ENCODE measurements around the gene MEF2C. TPM values are rescaled to one million over a fixed set of nuclear protein-coding genes. Genes with fewer than 3 reads are reported as not detected.
"Not testable (repeated sequence)": the region's sequence is repeated elsewhere in the genome, so short reads cannot be mapped to it uniquely, and the experiment has no call there.

The MEF2C gene
- total RNA-seq, 1 donor from 2014 or later = 0.26 TPM

GRCh38 chr5:88901077-88901476, 18.1 kb upstream of the MEF2C start:
- not testable (repeated sequence) for H3K27me3 ChIP-seq; H3K36me3 Mint-ChIP-seq; H3F3A ChIP-seq (ENCODE audit: low read depth); H3K9ac ChIP-seq; H3K4me3 ChIP-seq; H3K4me2 ChIP-seq; H3K36me3 ChIP-seq; H3K4me1 Mint-ChIP-seq; H3K27me3 Mint-ChIP-seq (ENCODE audit: insufficient read depth, low read depth); H4K20me1 ChIP-seq (ENCODE audit: low read depth); H3K27ac Mint-ChIP-seq; H2AFZ ChIP-seq (replicated peaks); H3K27ac ChIP-seq; DNase-seq (ENCODE audit: low spot score); H3K9me3 Mint-ChIP-seq; H3K9me3 ChIP-seq (ENCODE audit: low read depth); H3K4me3 Mint-ChIP-seq; H3K79me2 ChIP-seq (ENCODE audit: low read depth)
- H3K4me1 ChIP-seq = peaks cover 13% of the 10 kb centered on the region

DNA sequence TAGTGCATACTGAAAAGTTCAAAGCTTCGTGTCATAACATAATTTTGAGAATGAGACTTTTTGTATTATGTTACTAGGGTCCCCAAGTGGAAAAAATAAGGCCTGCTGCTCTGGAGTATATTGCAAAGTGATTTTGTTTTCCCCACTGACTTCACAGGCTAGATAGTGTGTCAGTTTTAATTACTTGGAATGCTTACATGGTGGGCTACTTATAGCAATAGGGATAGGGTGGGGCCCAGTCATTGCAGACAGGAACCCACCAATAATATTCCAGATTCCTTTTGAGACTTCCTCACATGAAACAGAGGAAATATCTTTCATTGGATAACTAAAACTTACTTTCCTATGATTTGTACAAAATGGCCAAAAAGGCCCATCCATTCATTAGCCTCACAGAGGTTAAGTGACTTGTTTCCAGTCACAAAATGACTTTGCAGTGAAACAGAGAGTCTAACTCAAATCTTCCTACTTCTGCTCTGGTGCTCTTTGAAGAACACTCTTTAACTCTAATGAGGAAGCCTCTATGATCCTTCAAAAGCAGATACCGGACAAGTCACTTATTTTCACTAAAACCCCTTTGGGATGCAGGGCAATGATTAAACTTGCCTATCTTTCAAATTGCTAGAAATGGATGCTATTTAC, 16.2 kb upstream of the MEF2C start:
- Histone ChIP-seq H3K4me1 (peaks cover 13% of the 10 kb centered on the region), H2AFZ (replicated peaks) (no peak overlapping the region), H3K4me2 (no peak overlapping the region), H4K20me1 (ENCODE audit: low read depth) (no peaks in the 10 kb centered on the region), H3K27ac (no peak overlapping the region), H3K27me3 (no peaks in the 10 kb centered on the region), H3K9ac (no peak overlapping the region), H3K4me3 (no peak overlapping the region), H3K79me2 (ENCODE audit: low read depth) (no peaks in the 10 kb centered on the region), H3K9me3 (ENCODE audit: low read depth) (no peaks in the 10 kb centered on the region), H3F3A (ENCODE audit: low read depth) (no peaks in the 10 kb centered on the region), H3K36me3 (no peaks in the 10 kb centered on the region)
- Mint-ChIP-seq H3K27ac (no peak overlapping the region), H3K27me3 (ENCODE audit: insufficient read depth, low read depth) (no peaks in the 10 kb centered on the region), H3K4me3 (no peak overlapping the region), H3K4me1 (peaks cover 3% of the 10 kb centered on the region), H3K9me3 (no peaks in the 10 kb centered on the region), H3K36me3 (no peaks in the 10 kb centered on the region)
- TF ChIP-seq EZH2 (IDR thresholded peaks at IDR 0.05) = no peak
- no peak for TF ChIP-seq EZH2phosphoT487 (IDR thresholded peaks at IDR 0.05)
- TF ChIP-seq, protein P1, sequence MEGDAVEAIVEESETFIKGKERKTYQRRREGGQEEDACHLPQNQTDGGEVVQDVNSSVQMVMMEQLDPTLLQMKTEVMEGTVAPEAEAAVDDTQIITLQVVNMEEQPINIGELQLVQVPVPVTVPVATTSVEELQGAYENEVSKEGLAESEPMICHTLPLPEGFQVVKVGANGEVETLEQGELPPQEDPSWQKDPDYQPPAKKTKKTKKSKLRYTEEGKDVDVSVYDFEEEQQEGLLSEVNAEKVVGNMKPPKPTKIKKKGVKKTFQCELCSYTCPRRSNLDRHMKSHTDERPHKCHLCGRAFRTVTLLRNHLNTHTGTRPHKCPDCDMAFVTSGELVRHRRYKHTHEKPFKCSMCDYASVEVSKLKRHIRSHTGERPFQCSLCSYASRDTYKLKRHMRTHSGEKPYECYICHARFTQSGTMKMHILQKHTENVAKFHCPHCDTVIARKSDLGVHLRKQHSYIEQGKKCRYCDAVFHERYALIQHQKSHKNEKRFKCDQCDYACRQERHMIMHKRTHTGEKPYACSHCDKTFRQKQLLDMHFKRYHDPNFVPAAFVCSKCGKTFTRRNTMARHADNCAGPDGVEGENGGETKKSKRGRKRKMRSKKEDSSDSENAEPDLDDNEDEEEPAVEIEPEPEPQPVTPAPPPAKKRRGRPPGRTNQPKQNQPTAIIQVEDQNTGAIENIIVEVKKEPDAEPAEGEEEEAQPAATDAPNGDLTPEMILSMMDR (IDR thresholded peaks at IDR 0.05) = no peak
- DNase-seq (ENCODE audit: low spot score) = no peak

DNA sequence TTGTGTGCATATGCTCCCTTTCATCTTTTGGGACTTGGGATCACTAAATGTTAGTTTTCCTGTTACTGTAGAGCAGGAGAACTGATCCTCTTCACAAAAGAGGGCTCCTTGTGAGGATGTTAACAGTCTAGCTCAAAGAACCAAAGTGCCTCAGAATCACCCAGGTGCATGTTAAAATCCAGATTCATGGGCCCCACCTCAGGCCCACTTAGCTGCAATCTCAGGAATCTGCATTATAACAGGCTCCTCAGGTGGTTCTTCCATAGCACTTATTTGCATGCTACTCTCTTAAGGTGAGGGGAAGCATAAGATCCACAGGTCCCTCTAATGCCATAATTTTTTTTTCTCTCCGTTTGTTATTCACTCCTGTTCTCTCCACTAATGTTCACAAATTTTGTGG, 14.8 kb upstream of the MEF2C start:
- Histone ChIP-seq H3K4me1 (peaks cover 13% of the 10 kb centered on the region), H3K4me2 (no peak overlapping the region), H3K79me2 (ENCODE audit: low read depth) (no peaks in the 10 kb centered on the region), H2AFZ (replicated peaks) (peak overlapping the region; percentile 27), H3K9me3 (ENCODE audit: low read depth) (no peaks in the 10 kb centered on the region), H3K27me3 (no peaks in the 10 kb centered on the region), H4K20me1 (ENCODE audit: low read depth) (no peaks in the 10 kb centered on the region), H3F3A (ENCODE audit: low read depth) (no peaks in the 10 kb centered on the region), H3K4me3 (no peak overlapping the region), H3K27ac (no peak overlapping the region), H3K9ac (no peak overlapping the region), H3K36me3 (no peaks in the 10 kb centered on the region)
- H3K27ac Mint-ChIP-seq = no peak overlapping the region
- H3K4me1 Mint-ChIP-seq = peaks cover 5% of the 10 kb centered on the region
- TF ChIP-seq, protein P1 (IDR thresholded peaks at IDR 0.05) = no peak
- no peak for TF ChIP-seq EZH2phosphoT487 (IDR thresholded peaks at IDR 0.05)
- DNase-seq (ENCODE audit: low spot score) = no peak
- no peaks in the 10 kb centered on the region for H3K36me3 Mint-ChIP-seq
- H3K9me3 Mint-ChIP-seq = no peaks in the 10 kb centered on the region
- no peaks in the 10 kb centered on the region for H3K27me3 Mint-ChIP-seq (ENCODE audit: insufficient read depth, low read depth)
- no peak overlapping the region for H3K4me3 Mint-ChIP-seq

DNA sequence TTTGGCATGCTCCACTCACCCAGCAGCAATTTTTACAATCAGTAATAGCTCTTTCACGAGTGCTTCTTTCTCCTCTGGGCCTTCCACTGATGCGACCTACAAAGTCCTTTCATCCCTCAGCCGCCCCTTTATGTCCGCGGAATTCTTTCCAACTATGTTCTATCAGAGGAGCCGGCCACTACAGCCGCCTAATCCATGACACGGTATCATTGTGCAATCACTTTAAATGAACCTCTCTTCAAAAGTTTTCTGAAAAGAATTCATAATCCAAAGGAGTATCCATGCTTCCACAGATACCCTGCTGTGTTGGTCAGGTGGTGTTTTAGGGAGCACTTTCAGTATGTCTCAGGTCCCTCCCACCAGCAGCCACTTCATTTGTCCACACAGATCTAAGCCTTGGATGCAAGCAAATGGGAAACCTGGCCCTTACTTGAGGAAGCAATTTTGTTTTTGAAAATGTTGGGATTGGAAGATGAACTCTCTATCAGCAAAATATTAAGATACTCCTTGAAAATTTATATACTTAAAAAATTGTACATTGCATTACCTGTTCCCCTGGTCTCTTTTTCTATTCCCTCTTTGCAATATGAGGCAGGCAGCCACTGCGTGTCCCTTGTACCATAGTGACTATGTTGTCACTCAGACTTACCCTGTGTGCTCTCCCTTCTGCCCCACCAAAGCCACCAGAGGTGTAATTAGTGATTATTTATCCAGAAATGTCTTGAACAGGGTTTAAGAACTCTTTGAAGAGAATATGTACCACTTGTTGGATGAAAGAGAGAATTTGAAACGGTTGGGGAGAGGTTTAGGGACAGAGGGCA, 12.9 kb upstream of the MEF2C start:
- Histone ChIP-seq H3K27me3 (peaks cover 3% of the 10 kb centered on the region), H3K9ac (no peak overlapping the region), H3K4me2 (no peak overlapping the region), H2AFZ (replicated peaks) (no peak overlapping the region), H3F3A (ENCODE audit: low read depth) (no peaks in the 10 kb centered on the region), H3K4me1 (peaks cover 13% of the 10 kb centered on the region), H3K27ac (no peak overlapping the region), H3K36me3 (no peaks in the 10 kb centered on the region), H3K79me2 (ENCODE audit: low read depth) (no peaks in the 10 kb centered on the region), H3K9me3 (ENCODE audit: low read depth) (no peaks in the 10 kb centered on the region), H4K20me1 (ENCODE audit: low read depth) (no peaks in the 10 kb centered on the region), H3K4me3 (no peak overlapping the region)
- H3K27ac Mint-ChIP-seq = no peak overlapping the region
- no peak for DNase-seq (ENCODE audit: low spot score)
- H3K4me3 Mint-ChIP-seq = no peak overlapping the region
- TF ChIP-seq EZH2 (IDR thresholded peaks at IDR 0.05) (no peak), EZH2phosphoT487 (IDR thresholded peaks at IDR 0.05) (no peak)
- TF ChIP-seq, protein P1 (IDR thresholded peaks at IDR 0.05) = no peak
- H3K9me3 Mint-ChIP-seq = no peaks in the 10 kb centered on the region
- H3K36me3 Mint-ChIP-seq = no peaks in the 10 kb centered on the region
- peaks cover 6% of the 10 kb centered on the region for H3K4me1 Mint-ChIP-seq
- peaks cover 2% of the 10 kb centered on the region for H3K27me3 Mint-ChIP-seq (ENCODE audit: insufficient read depth, low read depth)
